MG63 (cell line): ENCODE results near the gene SEMA3C. TPM values are rescaled to one million over a fixed set of nuclear protein-coding genes. Genes with fewer than 3 reads are reported as not detected.

ENCODE experiments used
- DNase-seq: peaks from one replicate; pipeline ENCODE4 v3.0.0-alpha.2; 2020
- H3K27me3 ChIP-seq: fragments of 250-450 bp; sonication (Bioruptor Pico); 2 replicates; pipeline ENCODE4 v1.5.1; 2020; ENCODE audit warnings: mild to moderate bottlenecking, moderate library complexity
- H3K36me3 ChIP-seq: fragments of 250-450 bp; sonication (Bioruptor Pico); 2 replicates; pipeline ENCODE4 v1.5.1; 2020; ENCODE audit warnings: mild to moderate bottlenecking, moderate library complexity
- H3K4me3 ChIP-seq: fragments of 250-450 bp; sonication (Bioruptor Pico); 2 replicates; pipeline ENCODE4 v1.5.1; 2020; ENCODE audit warnings: mild to moderate bottlenecking, moderate library complexity
- H3K9me3 ChIP-seq: fragments of 250-450 bp; sonication (Bioruptor Pico); 2 replicates; pipeline ENCODE4 v1.5.1; 2020; ENCODE audit warnings: mild to moderate bottlenecking, moderate library complexity
- total RNA-seq: library from RNA; depleted of rRNA; stranded (reverse); fragments of >200 nt; shearing (Covaris generic); gene quantifications from 2 replicates; pipeline ENCODE4 v1.2.3, GENCODE V29; 2014; ENCODE audit warnings: low replicate concordance; rRNA removed

SEMA3C gene
- total RNA-seq, result 23.1 and 31.2 TPM in 2 replicates

- Histone ChIP-seq H3K27me3 (no peaks in the 10 kb centered on the region), H3K36me3 (peaks cover 25% of the 10 kb centered on the region), H3K4me3 (peak within 1 kb of the TSS; percentile 60), H3K9me3 (no peaks in the 10 kb centered on the region)
- peak; percentile 92 for DNase-seq
These were observed at the start of gene SEMA3C for GRCh38 chr7:80918909-80919721. Gene SEMA3C, minus strand, starts transcription at chr7:80919051. Its CDS starts 2,270 bp downstream, at chr7:80916781.

DNA sequence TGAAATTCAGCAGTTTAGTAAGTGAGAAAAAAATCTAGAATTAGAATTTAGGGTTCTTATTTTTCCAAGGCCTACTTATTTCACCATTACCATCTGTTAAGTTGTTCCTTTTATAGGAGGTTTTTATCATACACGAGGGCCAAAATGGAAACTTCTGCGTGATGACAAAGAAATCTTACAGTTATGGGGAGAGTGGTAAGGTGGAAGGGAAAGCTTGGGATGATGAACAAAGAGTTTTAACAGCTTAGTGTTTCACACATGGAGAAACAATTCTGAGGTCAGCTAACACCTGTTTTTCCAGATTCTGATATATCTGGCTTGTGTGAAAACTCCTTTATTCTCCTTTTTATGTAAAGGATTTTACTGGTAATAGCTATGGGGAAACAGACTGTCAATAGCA, 49.8 kb upstream of the SEMA3C start:
- Histone ChIP-seq H3K27me3 (no peaks in the 10 kb centered on the region), H3K36me3 (no peaks in the 10 kb centered on the region), H3K4me3 (no peak overlapping the region), H3K9me3 (no peaks in the 10 kb centered on the region)
- DNase-seq, result no peak

GRCh38 chr7:80967917-80968297, 49.1 kb upstream of the SEMA3C start:
- Histone ChIP-seq H3K36me3 (no peaks in the 10 kb centered on the region), H3K9me3 (no peaks in the 10 kb centered on the region), H3K27me3 (no peaks in the 10 kb centered on the region), H3K4me3 (no peak overlapping the region)
- no peak for DNase-seq

DNA sequence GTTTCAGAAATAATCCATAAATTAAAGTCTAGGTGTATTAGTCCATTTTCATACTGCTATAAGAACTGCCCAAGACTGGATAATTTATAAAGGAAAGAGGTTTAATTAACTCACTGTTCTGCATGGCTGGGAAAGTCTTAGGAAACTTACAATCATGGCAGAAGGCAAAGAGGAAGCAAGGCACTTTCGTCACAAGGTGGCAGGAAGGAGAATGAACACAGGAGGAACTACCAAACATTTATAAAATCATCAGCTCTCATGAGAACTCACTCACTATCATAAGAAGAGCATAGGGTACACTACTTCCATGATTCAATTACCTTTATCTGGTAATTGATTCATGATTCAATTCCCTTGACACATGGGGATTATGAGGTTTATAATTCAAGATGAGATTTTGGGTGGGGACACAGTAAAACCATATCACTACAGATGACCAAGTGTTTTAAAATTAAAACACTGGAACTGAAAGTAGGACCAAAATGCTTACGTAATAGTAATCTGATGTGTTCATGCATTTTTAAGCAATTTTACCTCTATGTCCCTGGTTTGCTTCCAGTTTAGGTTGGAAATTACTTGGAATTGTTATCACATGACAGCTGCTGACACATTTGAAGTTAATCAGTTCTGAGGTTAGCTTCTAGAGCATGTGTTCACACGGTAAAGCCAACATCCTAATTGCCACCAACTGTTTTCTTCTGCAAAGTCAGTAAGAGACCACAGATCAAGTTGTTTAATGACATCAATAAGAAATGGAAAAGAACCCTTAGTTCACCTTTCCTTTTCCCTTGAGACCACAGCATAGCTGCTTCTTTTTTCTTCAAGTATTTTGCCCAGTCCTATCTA, 48.4 kb upstream of the SEMA3C start:
- H3K27me3 ChIP-seq, result no peaks in the 10 kb centered on the region
- DNase-seq, result no peak
- H3K4me3 ChIP-seq, result no peak overlapping the region
- no peaks in the 10 kb centered on the region for H3K36me3 ChIP-seq
- H3K9me3 ChIP-seq, result no peaks in the 10 kb centered on the region

DNA sequence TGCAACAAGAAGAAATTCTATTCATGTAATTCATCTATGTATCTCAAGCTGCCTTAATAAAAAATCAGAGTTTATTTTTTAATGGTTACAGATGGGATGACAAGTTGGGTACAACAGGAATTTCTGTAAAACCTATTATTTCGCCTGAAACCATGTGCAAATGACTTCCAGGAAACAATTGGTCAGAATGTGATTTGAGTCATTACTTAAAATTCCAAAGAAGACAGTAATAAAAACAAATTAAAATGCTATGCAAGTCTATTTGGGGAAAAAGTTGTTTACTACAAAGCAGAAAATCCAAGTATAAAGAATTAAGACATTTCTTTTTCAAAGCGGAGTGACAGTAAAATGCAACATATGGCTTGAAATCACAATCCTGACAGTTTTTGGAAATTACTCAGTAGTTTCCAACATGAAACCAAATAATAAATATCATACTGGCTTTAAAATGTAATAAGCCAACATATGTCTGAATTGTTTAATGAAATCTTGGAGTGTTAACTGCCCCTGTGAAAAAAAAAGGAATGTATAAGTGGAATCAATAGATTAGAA, 41.5 kb upstream of the SEMA3C start:
- Histone ChIP-seq H3K27me3 (no peaks in the 10 kb centered on the region), H3K9me3 (no peaks in the 10 kb centered on the region), H3K36me3 (no peaks in the 10 kb centered on the region), H3K4me3 (no peak overlapping the region)
- no peak for DNase-seq

- no peak for DNase-seq
- Histone ChIP-seq H3K27me3 (no peaks in the 10 kb centered on the region), H3K36me3 (no peaks in the 10 kb centered on the region), H3K9me3 (no peaks in the 10 kb centered on the region), H3K4me3 (no peak overlapping the region)
These were observed 38.5 kb upstream of the SEMA3C start for GRCh38 chr7:80957226-80957777.

- H3K36me3 ChIP-seq, result no peaks in the 10 kb centered on the region
- no peak overlapping the region for H3K4me3 ChIP-seq
- DNase-seq, result no peak
- no peaks in the 10 kb centered on the region for H3K9me3 ChIP-seq
- no peaks in the 10 kb centered on the region for H3K27me3 ChIP-seq
These were observed 35.3 kb upstream of the SEMA3C start for GRCh38 chr7:80954191-80954590.

GRCh38 chr7:80950550-80950967, 31.7 kb upstream of the SEMA3C start:
- no peak overlapping the region for H3K4me3 ChIP-seq
- H3K9me3 ChIP-seq, result no peaks in the 10 kb centered on the region
- H3K36me3 ChIP-seq, result no peaks in the 10 kb centered on the region
- no peak for DNase-seq
- H3K27me3 ChIP-seq, result no peaks in the 10 kb centered on the region

- no peak for DNase-seq
- no peaks in the 10 kb centered on the region for H3K9me3 ChIP-seq
- no peaks in the 10 kb centered on the region for H3K36me3 ChIP-seq
- no peak overlapping the region for H3K4me3 ChIP-seq
- H3K27me3 ChIP-seq, result no peaks in the 10 kb centered on the region
These were observed 30.6 kb upstream of the SEMA3C start for GRCh38 chr7:80949449-80949848.

DNA sequence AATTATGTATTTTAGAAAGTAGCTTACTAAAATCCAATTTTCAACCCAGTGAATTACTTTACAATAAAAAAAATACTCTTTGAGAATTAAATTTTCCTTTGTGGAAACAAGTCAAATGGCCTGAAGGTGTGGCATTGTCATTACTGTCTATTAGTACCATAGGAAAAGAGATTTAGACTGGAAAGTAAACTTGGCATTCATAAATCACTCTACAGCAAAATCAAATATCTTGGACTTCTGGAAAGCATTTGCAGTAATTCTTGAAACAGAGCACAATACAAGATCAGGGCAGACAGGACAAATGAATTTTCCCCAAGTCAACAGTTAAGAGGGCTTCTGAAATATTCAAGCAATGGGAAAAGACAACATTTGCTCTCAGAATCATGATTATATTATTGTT, 28.0 kb upstream of the SEMA3C start:
- no peaks in the 10 kb centered on the region for H3K36me3 ChIP-seq
- peaks cover 6% of the 10 kb centered on the region for H3K9me3 ChIP-seq
- no peaks in the 10 kb centered on the region for H3K27me3 ChIP-seq
- no peak for DNase-seq
- H3K4me3 ChIP-seq, result no peak overlapping the region

DNA sequence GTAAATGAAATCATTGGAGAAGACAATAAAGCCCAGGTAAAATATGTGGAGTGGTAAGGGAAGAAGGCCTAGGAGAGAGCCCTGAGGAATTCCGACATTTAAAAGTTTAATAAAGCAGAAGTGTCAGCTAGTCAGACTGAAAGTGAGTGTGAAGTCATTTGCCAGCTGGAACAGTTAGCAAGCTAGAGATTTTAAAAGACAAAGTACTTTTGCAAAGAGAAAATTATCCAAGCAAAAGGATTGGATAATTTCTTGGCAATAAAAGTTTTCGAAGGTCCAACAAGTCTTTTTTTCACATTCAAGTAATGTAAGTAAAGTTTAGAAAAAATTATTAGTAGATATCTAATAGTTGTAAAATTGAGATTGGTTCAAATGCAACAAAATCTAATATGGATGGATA, 27.1 kb upstream of the SEMA3C start:
- no peak overlapping the region for H3K4me3 ChIP-seq
- H3K9me3 ChIP-seq, result peaks cover 6% of the 10 kb centered on the region
- DNase-seq, result no peak
- no peaks in the 10 kb centered on the region for H3K36me3 ChIP-seq
- no peaks in the 10 kb centered on the region for H3K27me3 ChIP-seq

DNA sequence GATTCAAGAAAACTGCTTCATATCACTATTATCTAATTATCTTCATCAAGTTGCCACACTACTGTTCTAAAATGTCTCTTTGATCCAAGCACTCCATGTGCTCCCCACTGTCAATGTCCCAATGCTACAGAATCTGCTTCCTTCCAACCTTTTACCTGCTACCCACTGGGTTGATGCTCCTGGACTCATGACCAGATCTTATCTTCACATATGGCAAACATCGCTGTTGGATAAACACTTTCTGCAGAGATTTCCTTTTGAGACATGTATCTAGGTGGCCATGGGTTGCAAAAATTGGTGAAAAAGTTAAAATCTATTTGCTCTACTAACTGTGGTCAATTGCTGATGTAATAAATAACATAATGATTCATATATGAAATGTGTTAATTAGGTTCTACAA, 24.5 kb upstream of the SEMA3C start:
- Histone ChIP-seq H3K4me3 (no peak overlapping the region), H3K9me3 (peaks cover 6% of the 10 kb centered on the region), H3K36me3 (no peaks in the 10 kb centered on the region), H3K27me3 (no peaks in the 10 kb centered on the region)
- no peak for DNase-seq

DNA sequence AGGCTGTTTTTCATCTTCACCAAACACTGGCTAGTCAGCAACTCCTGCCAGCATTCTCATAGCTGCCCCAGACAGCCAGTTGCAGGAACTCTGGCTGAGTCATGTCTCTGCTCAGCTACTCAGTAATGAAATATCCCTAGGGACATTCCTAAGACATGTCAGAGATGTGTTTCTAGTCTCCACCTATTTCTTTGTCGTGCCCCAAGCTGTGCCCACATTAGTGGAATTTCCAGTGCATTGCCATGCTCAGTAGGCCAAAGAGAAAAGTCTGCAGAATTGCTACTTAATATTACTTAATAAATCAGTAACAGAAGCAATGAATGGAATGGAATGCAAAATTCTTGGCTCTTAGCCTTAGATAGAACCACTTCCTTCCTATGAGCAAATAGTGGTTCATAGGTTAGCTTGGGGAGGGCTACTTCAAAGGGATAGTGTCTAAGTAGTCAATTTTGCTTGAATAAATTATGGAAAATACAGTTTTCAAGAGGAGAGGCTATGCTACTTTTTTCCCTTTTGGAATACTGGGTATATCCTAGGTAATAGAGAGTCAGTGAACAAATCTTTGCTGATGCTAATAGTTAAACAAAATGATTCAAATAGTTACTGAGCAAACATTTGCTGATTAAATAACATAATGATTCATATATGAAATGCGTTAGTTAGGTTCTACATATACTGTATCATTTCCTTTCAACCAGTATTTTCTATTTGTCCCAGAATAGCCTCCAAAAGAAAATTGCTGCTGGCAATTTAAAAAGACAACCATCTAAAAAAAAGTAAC, 23.6 kb upstream of the SEMA3C start:
- DNase-seq, result peak; percentile 79
- Histone ChIP-seq H3K4me3 (no peak overlapping the region), H3K36me3 (no peaks in the 10 kb centered on the region), H3K9me3 (peaks cover 6% of the 10 kb centered on the region), H3K27me3 (no peaks in the 10 kb centered on the region)

DNA sequence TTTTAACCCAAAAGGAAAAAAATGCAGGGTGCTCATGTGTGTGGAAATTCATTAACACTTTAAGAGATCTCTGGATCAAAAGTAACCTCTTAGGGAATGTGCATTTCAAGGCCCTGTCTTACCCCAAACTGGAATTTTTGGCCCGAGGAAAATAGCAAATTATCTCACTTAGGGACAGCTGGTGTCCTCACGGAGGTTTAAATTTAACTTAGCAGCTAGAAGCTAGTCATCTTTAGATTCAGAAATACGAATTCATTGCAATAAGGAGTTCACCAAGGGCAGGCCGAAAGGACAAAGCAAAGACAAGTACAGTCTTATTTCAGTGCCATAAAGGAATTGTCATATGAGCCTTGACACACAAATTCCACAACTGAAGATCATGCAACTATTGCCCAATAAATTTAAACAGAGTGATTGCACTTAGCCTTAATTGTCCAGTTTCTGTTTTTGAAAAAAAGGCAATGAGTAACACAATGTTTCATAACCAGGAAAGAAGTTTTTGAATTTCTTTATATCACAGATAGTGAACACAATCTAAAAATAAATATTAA, 22.4 kb upstream of the SEMA3C start:
- H3K4me3 ChIP-seq, result no peak overlapping the region
- no peak for DNase-seq
- no peaks in the 10 kb centered on the region for H3K36me3 ChIP-seq

DNA sequence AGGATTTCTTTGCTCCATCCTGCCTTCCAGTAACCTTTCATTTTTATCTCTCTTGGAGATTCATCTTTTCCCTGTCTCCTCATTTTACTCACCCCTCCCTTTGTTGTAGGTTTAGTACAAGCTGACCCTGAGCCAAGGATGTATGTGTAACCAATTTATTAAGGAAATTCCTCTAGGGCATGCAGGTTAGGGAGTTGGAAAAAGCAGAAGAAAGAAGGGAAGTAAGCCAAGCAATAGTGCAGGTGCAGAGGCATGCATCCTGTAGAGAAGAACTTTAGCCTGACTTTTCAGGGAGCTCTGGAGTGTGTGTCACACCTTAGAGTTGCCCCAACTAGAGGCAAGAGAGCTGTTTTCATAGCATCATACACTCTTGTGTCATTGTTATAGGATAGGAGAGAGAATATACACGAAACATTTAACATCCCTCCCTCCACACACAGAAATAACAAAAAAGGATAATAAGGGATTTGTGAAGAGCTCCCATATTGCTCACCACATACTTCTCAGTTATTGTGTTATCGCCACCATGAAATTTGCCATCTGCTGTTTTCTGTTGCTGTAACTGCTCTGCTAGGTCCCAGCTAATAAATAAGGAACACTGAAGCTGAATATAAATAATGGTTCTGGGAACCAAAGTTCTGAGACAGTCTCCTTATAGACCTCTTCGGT, 21.8 kb upstream of the SEMA3C start:
- H3K27me3 ChIP-seq, result no peaks in the 10 kb centered on the region
- no peak overlapping the region for H3K4me3 ChIP-seq
- DNase-seq, result no peak
- H3K9me3 ChIP-seq, result peaks cover 6% of the 10 kb centered on the region
- H3K36me3 ChIP-seq, result no peaks in the 10 kb centered on the region

More for the DNA sequence above, 22.4 kb upstream of the SEMA3C start:
- peaks cover 6% of the 10 kb centered on the region for H3K9me3 ChIP-seq
- no peaks in the 10 kb centered on the region for H3K27me3 ChIP-seq

DNA sequence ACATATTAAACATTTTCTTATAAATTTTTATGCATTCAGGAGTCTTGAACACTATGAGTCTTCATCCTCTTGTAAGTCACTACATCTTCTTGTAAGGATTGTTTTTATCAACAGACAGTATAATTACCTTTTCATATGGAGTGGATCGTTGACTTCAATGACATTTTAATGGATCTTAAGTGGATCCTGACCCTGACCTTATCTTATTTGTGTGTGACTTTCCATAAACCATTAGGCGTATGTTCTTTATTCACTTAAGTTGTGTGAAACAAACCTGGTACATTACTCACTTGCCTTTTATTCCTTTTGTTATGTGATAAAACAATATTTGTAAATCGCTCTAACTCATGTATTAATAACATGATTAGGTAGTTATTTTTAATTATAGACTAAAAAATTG, 18.5 kb upstream of the SEMA3C start:
- Histone ChIP-seq H3K27me3 (no peaks in the 10 kb centered on the region), H3K36me3 (no peaks in the 10 kb centered on the region), H3K9me3 (no peaks in the 10 kb centered on the region), H3K4me3 (no peak overlapping the region)
- DNase-seq, result no peak
